ENCODE results near the gene PLEKHF1. TPM values are rescaled to one million over a fixed set of nuclear protein-coding genes. Genes with fewer than 3 reads are reported as not detected.
A peak's percentile ranks its signal among the peaks of the same experiment; 100 is the strongest.
"Not testable (repeated sequence)": the region's sequence is repeated elsewhere in the genome, so short reads cannot be mapped to it uniquely, and the experiment has no call there.

Gene PLEKHF1
- total RNA-seq, 1 donor from 2014 or later = 10.4 TPM

GRCh38 chr19:29670255-29670654, 5.0 kb downstream of the PLEKHF1 start:
- H3K4me3 ChIP-seq (ENCODE audit: low read depth, low read length) = no peak overlapping the region
- DNase-seq (ENCODE audit: low read depth) = no peak
- TF ChIP-seq, protein P1, sequence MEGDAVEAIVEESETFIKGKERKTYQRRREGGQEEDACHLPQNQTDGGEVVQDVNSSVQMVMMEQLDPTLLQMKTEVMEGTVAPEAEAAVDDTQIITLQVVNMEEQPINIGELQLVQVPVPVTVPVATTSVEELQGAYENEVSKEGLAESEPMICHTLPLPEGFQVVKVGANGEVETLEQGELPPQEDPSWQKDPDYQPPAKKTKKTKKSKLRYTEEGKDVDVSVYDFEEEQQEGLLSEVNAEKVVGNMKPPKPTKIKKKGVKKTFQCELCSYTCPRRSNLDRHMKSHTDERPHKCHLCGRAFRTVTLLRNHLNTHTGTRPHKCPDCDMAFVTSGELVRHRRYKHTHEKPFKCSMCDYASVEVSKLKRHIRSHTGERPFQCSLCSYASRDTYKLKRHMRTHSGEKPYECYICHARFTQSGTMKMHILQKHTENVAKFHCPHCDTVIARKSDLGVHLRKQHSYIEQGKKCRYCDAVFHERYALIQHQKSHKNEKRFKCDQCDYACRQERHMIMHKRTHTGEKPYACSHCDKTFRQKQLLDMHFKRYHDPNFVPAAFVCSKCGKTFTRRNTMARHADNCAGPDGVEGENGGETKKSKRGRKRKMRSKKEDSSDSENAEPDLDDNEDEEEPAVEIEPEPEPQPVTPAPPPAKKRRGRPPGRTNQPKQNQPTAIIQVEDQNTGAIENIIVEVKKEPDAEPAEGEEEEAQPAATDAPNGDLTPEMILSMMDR (conservative IDR thresholded peaks at IDR 0.05; ENCODE audit: low read depth, low read length) = no peak

- H3K4me3 ChIP-seq (ENCODE audit: low read depth, low read length); DNase-seq (ENCODE audit: low read depth): not testable (repeated sequence)
Observed at GRCh38 chr19:29671026-29671392, 5.7 kb downstream of the PLEKHF1 start.

DNA sequence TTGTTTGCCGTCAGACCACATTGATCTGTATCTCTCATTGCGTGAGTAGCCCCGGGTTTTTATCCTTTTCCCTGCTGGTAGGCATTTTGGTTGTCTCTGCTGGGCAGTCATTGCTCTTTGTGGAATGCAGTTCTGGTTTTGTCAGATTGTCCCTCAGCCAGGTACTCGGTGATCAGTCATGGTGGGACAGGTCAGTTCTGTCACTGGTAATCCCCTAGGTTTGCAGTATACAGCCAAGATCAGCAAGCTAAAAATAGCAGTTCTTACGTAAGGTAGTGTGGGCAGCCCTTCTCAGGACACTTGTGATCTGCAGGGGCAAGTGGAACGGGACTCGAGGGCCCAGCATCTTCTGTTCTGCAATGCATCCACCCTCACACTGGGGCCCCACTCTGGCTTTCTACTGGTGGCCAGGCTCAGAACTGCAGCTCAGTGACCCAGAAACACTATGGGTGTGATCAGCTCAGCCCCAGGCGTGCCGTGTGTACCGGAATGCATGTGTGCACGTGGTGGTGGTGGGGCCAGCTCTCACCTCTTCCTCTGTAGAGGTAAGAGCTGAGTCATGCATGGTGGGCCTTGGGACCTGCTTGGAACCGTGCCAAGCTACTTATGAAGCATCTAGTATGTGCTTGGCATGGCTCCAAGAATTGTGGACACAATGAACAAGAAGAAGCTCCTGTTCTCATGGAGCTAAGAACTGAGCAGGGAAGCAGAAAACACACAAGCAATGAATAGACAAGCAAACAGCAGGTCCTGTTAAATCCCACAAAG, 6.3 kb downstream of the PLEKHF1 start:
- peak; percentile 30 for DNase-seq (ENCODE audit: low read depth)
- TF ChIP-seq, protein P1 (conservative IDR thresholded peaks at IDR 0.05; ENCODE audit: low read depth, low read length) = peak; percentile 47
- H3K4me3 ChIP-seq (ENCODE audit: low read depth, low read length) = no peak overlapping the region

DNA sequence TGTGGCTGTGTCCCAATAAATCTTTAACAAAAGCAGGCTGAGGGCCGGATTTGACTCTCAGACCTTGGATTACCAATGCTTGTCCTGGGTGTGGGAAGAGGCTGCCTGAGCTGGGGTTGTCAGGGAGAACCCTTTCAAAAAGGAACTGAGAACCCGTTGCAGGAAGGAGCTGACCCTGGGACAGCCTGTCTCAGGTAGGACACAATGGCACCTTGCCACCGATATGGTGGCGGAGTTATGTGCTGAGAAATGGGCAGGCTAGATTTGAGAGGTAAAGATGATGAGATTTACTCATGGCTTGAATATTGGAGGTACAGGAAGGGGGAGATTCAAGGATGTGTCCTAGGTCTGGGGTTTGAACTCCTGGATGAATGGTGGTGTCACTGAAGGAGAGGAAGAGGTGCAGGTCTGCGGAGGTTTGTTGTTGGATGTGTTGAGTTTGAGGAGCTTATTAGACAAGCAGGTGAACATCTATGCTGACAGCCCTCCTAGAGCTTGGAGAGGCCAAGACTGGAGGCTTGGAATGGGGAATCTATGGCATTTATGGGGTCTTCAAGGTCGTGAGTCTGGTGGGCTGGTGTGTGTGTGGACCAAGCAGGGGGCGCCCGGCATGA, 7.2 kb downstream of the PLEKHF1 start:
- H3K4me3 ChIP-seq (ENCODE audit: low read depth, low read length) = no peak overlapping the region
- TF ChIP-seq, protein P1 (conservative IDR thresholded peaks at IDR 0.05; ENCODE audit: low read depth, low read length) = no peak
- DNase-seq (ENCODE audit: low read depth) = no peak

DNA sequence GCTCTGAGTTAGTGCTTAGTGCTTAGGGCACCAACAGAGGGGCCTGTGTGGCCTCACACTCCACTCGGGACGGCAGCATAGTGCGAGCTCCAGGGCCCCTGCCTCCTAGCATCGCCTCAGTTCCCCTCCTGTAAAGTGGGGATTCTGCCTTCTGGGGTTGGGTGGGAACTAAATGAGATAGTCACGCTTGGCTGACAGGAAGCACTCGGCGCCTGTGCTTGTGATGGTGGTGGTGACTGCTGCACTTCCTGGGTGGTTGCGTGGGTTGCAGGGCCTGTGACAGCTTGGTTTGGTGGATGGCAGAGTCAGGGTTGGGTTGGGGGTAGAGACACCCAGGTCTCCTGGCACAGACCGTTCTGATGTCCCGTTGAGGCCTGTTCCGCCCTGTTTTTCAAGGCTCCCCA, 7.7 kb downstream of the PLEKHF1 start:
- H3K4me3 ChIP-seq (ENCODE audit: low read depth, low read length) = no peak overlapping the region
- TF ChIP-seq, protein P1 (conservative IDR thresholded peaks at IDR 0.05; ENCODE audit: low read depth, low read length) = no peak
- no peak for DNase-seq (ENCODE audit: low read depth)

DNA sequence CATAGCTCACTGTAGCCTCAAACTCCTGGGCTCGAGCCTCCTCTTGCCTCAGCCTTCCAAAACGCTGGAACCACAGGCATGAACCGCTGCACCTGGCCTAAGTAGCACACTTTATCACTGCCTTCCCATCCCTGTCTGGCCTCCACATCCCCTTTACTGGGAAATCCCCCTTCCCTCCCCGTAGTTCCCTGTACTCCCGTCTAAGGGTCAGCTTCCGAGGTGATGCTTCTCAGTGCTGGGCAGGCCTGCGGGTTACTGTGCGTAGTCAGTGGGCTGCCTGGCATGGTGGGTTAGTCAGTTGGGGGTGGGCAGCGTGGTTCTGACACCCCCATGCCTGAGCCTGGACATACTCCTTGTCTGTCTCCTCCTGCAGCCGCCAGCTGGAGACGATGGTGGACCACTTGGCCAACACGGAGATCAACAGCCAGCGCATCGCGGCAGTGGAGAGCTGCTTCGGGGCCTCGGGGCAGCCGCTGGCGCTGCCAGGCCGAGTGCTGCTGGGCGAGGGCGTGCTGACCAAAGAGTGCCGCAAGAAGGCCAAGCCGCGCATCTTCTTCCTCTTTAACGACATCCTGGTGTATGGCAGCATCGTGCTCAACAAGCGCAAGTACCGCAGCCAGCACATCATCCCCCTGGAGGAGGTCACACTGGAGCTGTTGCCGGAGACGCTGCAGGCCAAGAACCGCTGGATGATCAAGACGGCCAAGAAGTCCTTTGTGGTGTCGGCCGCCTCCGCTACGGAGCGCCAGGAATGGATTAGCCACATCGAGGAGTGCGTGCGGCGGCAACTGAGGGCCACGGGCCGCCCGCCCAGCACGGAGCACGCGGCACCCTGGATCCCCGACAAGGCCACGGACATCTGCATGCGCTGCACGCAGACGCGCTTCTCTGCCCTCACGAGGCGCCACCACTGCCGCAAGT, 8.4 kb downstream of the PLEKHF1 start:
- TF ChIP-seq, protein P1 (conservative IDR thresholded peaks at IDR 0.05; ENCODE audit: low read depth, low read length) = no peak
- no peak for DNase-seq (ENCODE audit: low read depth)
- no peak overlapping the region for H3K4me3 ChIP-seq (ENCODE audit: low read depth, low read length)

Measured in epithelial cell of proximal tubule (primary cell).